GM12875 (cell line): ENCODE data around the gene VARS1.

ENCODE experiments used
- H3K4me3 ChIP-seq: one replicate; pipeline ENCODE4 v1.5.1; 2011; ENCODE audit warnings: low read depth, low read length, control low read depth
- TF ChIP-seq, protein P1 (sequence below): IDR thresholded peaks from 2 replicates; pipeline ENCODE4 v1.5.1; 2011; ENCODE audit warnings: low read depth, mild to moderate bottlenecking, control low read depth, inconsistent platforms, low read length, moderate library complexity, borderline replicate concordance; ENCODE audit not compliant: insufficient read depth

Gene VARS1

DNA sequence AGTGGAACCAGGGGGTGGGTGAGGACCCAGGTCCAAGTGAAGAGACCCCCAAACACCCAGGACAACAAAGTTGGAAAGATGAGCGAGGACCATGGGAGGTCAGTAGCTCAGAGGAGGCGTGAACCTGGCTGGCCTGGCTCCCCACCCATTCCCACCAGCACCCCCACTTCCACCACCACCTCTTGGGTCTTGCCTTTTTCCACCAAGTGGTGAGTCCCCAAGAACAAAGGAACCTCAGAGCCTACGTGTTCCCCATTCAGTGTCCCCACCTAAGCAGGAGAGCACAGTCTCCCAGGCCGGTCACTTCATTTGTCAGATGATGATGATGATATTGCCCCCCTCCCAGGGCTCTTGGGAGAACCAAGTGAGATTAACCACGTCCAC lies 17.9 kb downstream of the VARS1 start:
- no peak overlapping the region for H3K4me3 ChIP-seq
- TF ChIP-seq, protein P1, sequence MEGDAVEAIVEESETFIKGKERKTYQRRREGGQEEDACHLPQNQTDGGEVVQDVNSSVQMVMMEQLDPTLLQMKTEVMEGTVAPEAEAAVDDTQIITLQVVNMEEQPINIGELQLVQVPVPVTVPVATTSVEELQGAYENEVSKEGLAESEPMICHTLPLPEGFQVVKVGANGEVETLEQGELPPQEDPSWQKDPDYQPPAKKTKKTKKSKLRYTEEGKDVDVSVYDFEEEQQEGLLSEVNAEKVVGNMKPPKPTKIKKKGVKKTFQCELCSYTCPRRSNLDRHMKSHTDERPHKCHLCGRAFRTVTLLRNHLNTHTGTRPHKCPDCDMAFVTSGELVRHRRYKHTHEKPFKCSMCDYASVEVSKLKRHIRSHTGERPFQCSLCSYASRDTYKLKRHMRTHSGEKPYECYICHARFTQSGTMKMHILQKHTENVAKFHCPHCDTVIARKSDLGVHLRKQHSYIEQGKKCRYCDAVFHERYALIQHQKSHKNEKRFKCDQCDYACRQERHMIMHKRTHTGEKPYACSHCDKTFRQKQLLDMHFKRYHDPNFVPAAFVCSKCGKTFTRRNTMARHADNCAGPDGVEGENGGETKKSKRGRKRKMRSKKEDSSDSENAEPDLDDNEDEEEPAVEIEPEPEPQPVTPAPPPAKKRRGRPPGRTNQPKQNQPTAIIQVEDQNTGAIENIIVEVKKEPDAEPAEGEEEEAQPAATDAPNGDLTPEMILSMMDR, result no peak

GRCh38 chr6:31776989-31777666 lies 18.4 kb downstream of the VARS1 start, which contains the start of gene VWA7:
TSS of gene VWA7 (minus strand) at chr6:31777328. CDS start at chr6:31776779, 549 bp downstream.
- TF ChIP-seq, protein P1, result no peak
- H3K4me3 ChIP-seq, result no peak within 1 kb of the TSS

- no peak overlapping the region for H3K4me3 ChIP-seq
- TF ChIP-seq, protein P1, result no peak
Measured at GRCh38 chr6:31776485-31776988, 19.0 kb downstream of the VARS1 start.

DNA sequence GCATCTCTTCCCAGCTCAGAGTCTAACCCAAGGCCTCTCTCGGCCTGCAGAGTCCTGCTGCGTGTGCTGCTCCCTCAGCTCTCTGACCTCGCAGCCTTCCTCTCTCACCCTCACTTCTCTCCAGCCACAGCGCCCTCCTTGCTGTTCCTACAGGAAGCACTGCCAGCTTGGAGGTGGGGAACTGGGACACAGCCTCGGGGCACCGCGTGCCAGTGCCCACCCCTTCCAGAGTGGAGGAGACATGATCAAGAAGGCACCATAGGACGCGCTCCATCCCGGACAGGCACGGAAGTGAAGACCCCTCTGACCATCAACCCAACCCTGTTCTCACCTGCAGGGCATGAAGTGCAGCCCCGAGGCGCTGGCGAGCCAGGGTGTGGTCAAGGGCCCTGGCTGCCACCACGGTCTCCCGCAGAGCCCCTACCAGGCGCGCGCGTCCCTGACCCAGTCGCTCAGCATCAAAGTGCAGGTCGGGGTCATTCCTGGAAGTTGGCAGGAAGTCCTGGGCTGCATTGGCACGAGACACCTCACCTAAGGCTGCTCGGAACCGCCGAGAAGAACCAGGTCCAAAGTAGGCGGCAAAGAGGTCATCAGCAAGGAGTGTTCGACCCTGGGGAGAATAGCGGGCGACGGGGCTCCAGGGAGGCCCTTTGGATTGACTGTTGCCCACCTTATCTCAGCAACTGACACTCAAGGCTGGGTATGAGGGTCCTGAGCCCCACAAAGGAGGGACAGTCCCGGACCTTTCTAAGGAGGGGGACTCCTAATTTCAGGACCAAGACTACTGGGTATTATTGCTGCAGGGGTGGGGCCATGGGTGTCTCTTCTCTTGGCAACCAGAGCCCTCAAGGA lies 19.7 kb downstream of the VARS1 start:
- no peak overlapping the region for H3K4me3 ChIP-seq
- TF ChIP-seq, protein P1, result no peak

DNA sequence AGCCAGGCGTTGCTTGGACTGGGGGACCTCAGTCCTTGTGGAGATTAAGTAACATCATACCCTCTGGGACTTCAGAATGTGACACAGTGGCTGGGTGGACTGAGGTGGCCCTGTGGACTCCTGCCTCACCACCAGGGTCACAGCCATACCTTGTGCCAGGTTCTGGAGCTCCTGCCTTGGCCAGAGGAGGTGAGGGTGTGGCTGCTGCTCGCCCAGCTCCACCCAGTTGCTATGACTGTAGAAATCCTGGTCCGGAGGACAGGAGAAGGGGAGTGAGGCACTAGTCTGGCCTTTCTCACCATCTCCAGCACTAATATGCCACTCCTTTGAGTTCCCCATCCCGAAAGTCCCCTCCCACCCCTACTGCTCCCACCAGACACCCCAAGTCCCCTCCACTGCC lies 20.4 kb downstream of the VARS1 start:
- no peak overlapping the region for H3K4me3 ChIP-seq
- TF ChIP-seq, protein P1, result no peak

GRCh38 chr6:31771992-31772358 lies 23.6 kb downstream of the VARS1 start:
- no peak overlapping the region for H3K4me3 ChIP-seq
- TF ChIP-seq, protein P1, result no peak

- TF ChIP-seq, protein P1, result no peak
- no peak overlapping the region for H3K4me3 ChIP-seq
Measured at GRCh38 chr6:31770860-31771259, 24.7 kb downstream of the VARS1 start.
